Measurements from ENCODE around the gene SNRNP25. TPM values are rescaled to one million over a fixed set of nuclear protein-coding genes. Genes with fewer than 3 reads are reported as not detected.
A peak's percentile ranks its signal among the peaks of the same experiment; 100 is the strongest.

Gene SNRNP25
- total RNA-seq, 1 donor from 2014 or later, result 28.6 TPM

DNA sequence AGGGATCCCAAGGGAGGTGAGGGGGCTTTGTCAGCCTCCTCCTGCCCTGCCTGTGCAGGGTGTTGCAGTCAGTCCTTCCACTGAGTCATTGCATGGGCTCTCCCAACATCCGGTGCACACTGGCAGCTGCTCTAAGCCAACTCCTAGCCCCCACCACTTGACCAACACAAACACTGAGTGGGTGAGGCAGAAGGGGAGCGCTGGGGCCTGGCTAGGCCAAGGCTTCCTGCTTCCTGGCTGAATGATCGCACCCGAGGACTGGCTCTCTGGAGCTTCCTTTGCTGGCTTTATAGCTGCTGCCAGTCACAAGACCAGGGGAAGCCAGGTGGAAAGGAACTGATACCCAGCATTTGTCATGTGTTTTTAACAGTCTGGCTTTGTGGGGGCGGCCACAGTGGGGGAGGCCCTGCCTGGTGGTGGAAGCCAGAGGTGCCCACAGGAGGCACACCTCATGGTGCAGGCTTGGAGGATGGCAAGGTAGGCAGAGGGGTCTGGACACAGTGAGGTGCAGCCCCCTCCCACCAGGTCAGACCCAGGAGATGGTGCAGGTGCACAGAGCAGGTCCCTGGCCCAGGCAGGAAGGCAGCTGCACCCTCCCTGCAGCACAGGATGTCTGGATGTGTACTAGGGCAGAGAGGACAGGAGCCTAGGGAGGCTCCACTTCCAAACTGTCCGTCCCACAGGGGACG is 31.2 kb downstream of the SNRNP25 start:
- H3K27ac Mint-ChIP-seq (ENCODE audit: unreplicated experiment), result peak overlapping the region; percentile 90
- H3K36me3 Mint-ChIP-seq (ENCODE audit: unreplicated experiment), result peaks cover 13% of the 10 kb centered on the region
- H3K4me1 Mint-ChIP-seq (ENCODE audit: unreplicated experiment), result peaks cover 23% of the 10 kb centered on the region
- H3K9me3 Mint-ChIP-seq (ENCODE audit: unreplicated experiment), result no peaks in the 10 kb centered on the region
- no peaks in the 10 kb centered on the region for H3K27me3 Mint-ChIP-seq (ENCODE audit: unreplicated experiment)
- TF ChIP-seq CTCF (IDR thresholded peaks at IDR 0.05), result no peak
- peak; percentile 91 for DNase-seq (ENCODE audit: extremely low spot score, unreplicated experiment)
- no peak overlapping the region for H3K4me3 Mint-ChIP-seq (ENCODE audit: unreplicated experiment)

GRCh38 chr16:85407-85782 is 31.8 kb downstream of the SNRNP25 start:
- TF ChIP-seq CTCF (IDR thresholded peaks at IDR 0.05), result no peak
- Mint-ChIP-seq H3K27ac (ENCODE audit: unreplicated experiment) (peak overlapping the region; percentile 90), H3K4me1 (ENCODE audit: unreplicated experiment) (peaks cover 23% of the 10 kb centered on the region), H3K27me3 (ENCODE audit: unreplicated experiment) (no peaks in the 10 kb centered on the region), H3K36me3 (ENCODE audit: unreplicated experiment) (peaks cover 17% of the 10 kb centered on the region), H3K4me3 (ENCODE audit: unreplicated experiment) (no peak overlapping the region), H3K9me3 (ENCODE audit: unreplicated experiment) (no peaks in the 10 kb centered on the region)
- no peak for DNase-seq (ENCODE audit: extremely low spot score, unreplicated experiment)

DNA sequence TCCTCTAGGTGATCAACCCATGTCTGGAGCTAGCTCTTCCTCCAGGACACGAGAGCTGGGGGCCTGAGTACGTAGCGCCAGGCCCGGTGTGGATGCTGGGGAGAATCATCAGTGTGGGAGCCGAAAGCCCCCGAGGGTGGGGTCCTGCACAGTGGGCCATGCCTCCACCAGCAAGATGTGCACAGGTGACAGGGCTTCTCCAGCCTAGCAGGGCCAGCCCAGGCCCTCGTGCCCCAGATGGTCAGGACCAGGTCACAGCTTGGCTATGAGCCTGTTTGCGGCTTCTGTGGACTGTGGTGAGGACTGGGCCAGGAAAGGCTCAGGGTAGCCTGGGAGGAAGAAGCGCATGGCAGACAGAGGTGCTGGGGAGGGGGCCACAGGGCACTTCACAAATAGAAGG is 32.2 kb downstream of the SNRNP25 start:
- Mint-ChIP-seq H3K9me3 (ENCODE audit: unreplicated experiment) (no peaks in the 10 kb centered on the region), H3K4me1 (ENCODE audit: unreplicated experiment) (peaks cover 23% of the 10 kb centered on the region), H3K27ac (ENCODE audit: unreplicated experiment) (no peak overlapping the region), H3K27me3 (ENCODE audit: unreplicated experiment) (no peaks in the 10 kb centered on the region), H3K4me3 (ENCODE audit: unreplicated experiment) (no peak overlapping the region), H3K36me3 (ENCODE audit: unreplicated experiment) (peaks cover 21% of the 10 kb centered on the region)
- no peak for DNase-seq (ENCODE audit: extremely low spot score, unreplicated experiment)
- TF ChIP-seq CTCF (IDR thresholded peaks at IDR 0.05), result no peak

DNA sequence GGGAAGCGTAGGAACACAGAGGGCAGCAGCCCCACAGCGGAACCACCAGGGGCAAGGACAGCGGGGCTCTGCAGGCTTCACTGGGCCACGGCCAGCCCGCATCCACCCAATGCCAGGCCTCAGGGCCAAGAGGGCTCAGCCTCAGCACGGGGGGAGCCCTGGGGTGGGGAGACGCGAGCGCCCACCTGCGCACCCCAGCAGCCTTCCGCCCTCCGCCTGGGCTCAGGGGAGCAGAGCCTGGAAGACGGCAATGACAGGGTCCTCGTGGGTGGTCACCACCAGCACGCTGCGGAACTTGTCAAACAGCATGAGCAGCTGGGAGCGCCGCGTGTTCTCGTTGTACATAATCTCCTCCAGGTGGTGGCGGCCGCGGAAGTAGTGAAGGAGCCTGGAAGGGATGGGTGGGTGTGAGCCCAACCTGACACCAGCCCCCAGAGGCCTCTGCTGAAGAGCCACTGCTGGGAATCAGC is 32.9 kb downstream of the SNRNP25 start:
- Mint-ChIP-seq H3K9me3 (ENCODE audit: unreplicated experiment) (no peaks in the 10 kb centered on the region), H3K4me3 (ENCODE audit: unreplicated experiment) (no peak overlapping the region), H3K4me1 (ENCODE audit: unreplicated experiment) (peaks cover 23% of the 10 kb centered on the region), H3K27ac (ENCODE audit: unreplicated experiment) (no peak overlapping the region), H3K36me3 (ENCODE audit: unreplicated experiment) (peaks cover 21% of the 10 kb centered on the region), H3K27me3 (ENCODE audit: unreplicated experiment) (no peaks in the 10 kb centered on the region)
- no peak for TF ChIP-seq CTCF (IDR thresholded peaks at IDR 0.05)
- no peak for DNase-seq (ENCODE audit: extremely low spot score, unreplicated experiment)

DNA sequence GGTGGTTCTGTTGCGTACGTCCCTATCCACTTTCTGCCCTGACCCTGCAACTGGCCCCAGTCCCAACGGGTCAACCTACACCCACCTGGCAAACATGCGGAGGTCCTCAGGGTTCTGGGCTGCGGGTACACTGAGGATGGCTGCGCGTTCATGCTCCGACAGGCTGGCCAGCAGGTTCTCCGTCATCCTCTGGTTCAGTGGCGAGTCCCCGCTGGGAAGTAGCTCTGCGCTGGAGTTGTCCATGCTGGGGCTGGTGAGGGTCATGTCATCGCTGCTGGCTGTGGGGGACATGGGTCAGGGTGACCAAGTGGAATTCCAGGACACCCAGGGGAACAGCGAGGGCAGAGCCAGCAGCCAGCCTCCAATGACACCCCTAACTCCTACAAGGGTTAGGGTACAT is 35.0 kb downstream of the SNRNP25 start:
- no peak overlapping the region for H3K27ac Mint-ChIP-seq (ENCODE audit: unreplicated experiment)
- no peak for DNase-seq (ENCODE audit: extremely low spot score, unreplicated experiment)
- peaks cover 18% of the 10 kb centered on the region for H3K4me1 Mint-ChIP-seq (ENCODE audit: unreplicated experiment)
- H3K9me3 Mint-ChIP-seq (ENCODE audit: unreplicated experiment), result no peaks in the 10 kb centered on the region
- no peaks in the 10 kb centered on the region for H3K27me3 Mint-ChIP-seq (ENCODE audit: unreplicated experiment)
- H3K4me3 Mint-ChIP-seq (ENCODE audit: unreplicated experiment), result no peak overlapping the region
- TF ChIP-seq CTCF (IDR thresholded peaks at IDR 0.05), result no peak
- H3K36me3 Mint-ChIP-seq (ENCODE audit: unreplicated experiment), result peaks cover 19% of the 10 kb centered on the region

All from osteocyte (in vitro differentiated cells).